Measurements from ENCODE around the gene TFDP1.

GRCh38 chr13:113602291-113602988 lies 17.9 kb downstream of the TFDP1 start:
- TF ChIP-seq, protein P1, sequence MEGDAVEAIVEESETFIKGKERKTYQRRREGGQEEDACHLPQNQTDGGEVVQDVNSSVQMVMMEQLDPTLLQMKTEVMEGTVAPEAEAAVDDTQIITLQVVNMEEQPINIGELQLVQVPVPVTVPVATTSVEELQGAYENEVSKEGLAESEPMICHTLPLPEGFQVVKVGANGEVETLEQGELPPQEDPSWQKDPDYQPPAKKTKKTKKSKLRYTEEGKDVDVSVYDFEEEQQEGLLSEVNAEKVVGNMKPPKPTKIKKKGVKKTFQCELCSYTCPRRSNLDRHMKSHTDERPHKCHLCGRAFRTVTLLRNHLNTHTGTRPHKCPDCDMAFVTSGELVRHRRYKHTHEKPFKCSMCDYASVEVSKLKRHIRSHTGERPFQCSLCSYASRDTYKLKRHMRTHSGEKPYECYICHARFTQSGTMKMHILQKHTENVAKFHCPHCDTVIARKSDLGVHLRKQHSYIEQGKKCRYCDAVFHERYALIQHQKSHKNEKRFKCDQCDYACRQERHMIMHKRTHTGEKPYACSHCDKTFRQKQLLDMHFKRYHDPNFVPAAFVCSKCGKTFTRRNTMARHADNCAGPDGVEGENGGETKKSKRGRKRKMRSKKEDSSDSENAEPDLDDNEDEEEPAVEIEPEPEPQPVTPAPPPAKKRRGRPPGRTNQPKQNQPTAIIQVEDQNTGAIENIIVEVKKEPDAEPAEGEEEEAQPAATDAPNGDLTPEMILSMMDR (IDR thresholded peaks at IDR 0.05; ENCODE audit: low read length) = no peak
- no peak for TF ChIP-seq EZH2 (IDR thresholded peaks at IDR 0.05; ENCODE audit: borderline replicate concordance, low read length)
